Esophagus muscularis mucosa (tissue), 4 donors: ENCODE data around the gene KREMEN2.

ENCODE experiments used
- CTCF ChIP-seq, 3 experiments: fragments of 200-600 bp in 2 of 3; fragments of 450-650 bp in 1 of 3; sonication (generic) in 2 of 3; IDR thresholded peaks; one replicate each; pipeline ENCODE4 v1.5.1; 2017 to 2019; ENCODE audit warnings: antibody characterized with exemption in 3 of 3, mild to moderate bottlenecking in 2 of 3, moderate library complexity in 1 of 3
- EP300 ChIP-seq: sonication (generic); formaldehyde crosslinking; IDR thresholded peaks from one replicate; pipeline ENCODE4 v1.6.1; 2017; ENCODE audit warnings: antibody characterized with exemption
- POLR2A ChIP-seq: fragments of 450-650 bp; IDR thresholded peaks from one replicate; pipeline ENCODE4 v1.6.1; 2017; ENCODE audit warnings: antibody characterized with exemption, moderate library complexity, mild to moderate bottlenecking, low read depth
- POLR2AphosphoS5 ChIP-seq, 2 donors: sonication (generic); formaldehyde crosslinking; IDR thresholded peaks; one replicate each; pipeline ENCODE4 v1.6.1; 2017; ENCODE audit warnings: antibody characterized with exemption in 2 of 2

DNA sequence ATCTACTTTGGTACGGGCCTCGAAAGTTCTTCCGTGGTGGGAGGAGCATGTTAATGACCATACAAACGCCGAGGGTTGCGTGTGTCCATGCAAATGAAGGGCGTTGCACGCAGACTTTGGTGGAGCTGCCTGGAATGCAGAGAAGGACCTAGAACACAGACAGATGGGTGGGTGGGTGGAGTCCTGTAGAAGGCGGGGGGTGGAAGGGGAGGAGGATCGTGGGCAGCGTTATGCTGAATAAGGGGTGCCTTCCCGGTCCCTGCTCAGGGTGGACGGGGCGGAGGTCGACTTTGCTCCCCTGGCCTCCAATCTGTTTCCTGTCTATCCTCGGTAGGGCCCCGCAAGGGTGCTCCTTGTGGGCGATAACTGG lies 4.3 kb downstream of the KREMEN2 start:
- TF ChIP-seq EP300 (no peak), POLR2A (no peak), CTCF (IDR thresholded peaks at IDR 0.05) (no peak), POLR2AphosphoS5 (IDR thresholded peaks at IDR 0.05) (no peak)
